ENCODE results near the gene USP10.

USP10 gene

GRCh38 chr16:84800158-84800978, 100.6 kb downstream of the USP10 start:
- DNase-seq (ENCODE audit: low spot score) = no peak
- no peak for TF ChIP-seq CTCF (IDR thresholded peaks at IDR 0.05; ENCODE audit: extremely low read depth, insufficient read depth, missing control alignments)
- in situ Hi-C loops (cut with MboI; ENCODE audit: low pct_unique_long_range_greater_than_20kb, low sequenced_read_pairs, unreplicated experiment) = no loop called here

GRCh38 chr16:84803146-84803545, 103.3 kb downstream of the USP10 start:
- no peak for DNase-seq (ENCODE audit: low spot score)
- no peak for TF ChIP-seq CTCF (IDR thresholded peaks at IDR 0.05; ENCODE audit: extremely low read depth, insufficient read depth, missing control alignments)
- in situ Hi-C loops (cut with MboI; ENCODE audit: low pct_unique_long_range_greater_than_20kb, low sequenced_read_pairs, unreplicated experiment) = no loop called here

GRCh38 chr16:84804326-84804725, 104.5 kb downstream of the USP10 start:
- DNase-seq (ENCODE audit: low spot score) = no peak
- no peak for TF ChIP-seq CTCF (IDR thresholded peaks at IDR 0.05; ENCODE audit: extremely low read depth, insufficient read depth, missing control alignments)
- in situ Hi-C loops (cut with MboI; ENCODE audit: low pct_unique_long_range_greater_than_20kb, low sequenced_read_pairs, unreplicated experiment) = no loop called here

GRCh38 chr16:84806256-84806889, 106.6 kb downstream of the USP10 start:
- no peak for DNase-seq (ENCODE audit: low spot score)
- no peak for TF ChIP-seq CTCF (IDR thresholded peaks at IDR 0.05; ENCODE audit: extremely low read depth, insufficient read depth, missing control alignments)
- in situ Hi-C loops (cut with MboI; ENCODE audit: low pct_unique_long_range_greater_than_20kb, low sequenced_read_pairs, unreplicated experiment) = no loop called here

- no peak for DNase-seq (ENCODE audit: low spot score)
- in situ Hi-C loops (cut with MboI; ENCODE audit: low pct_unique_long_range_greater_than_20kb, low sequenced_read_pairs, unreplicated experiment) = no loop called here
- no peak for TF ChIP-seq CTCF (IDR thresholded peaks at IDR 0.05; ENCODE audit: extremely low read depth, insufficient read depth, missing control alignments)
Measured at GRCh38 chr16:84806890-84807258, 107.1 kb downstream of the USP10 start.

GRCh38 chr16:84807776-84808175, 108.0 kb downstream of the USP10 start:
- in situ Hi-C loops (cut with MboI; ENCODE audit: low pct_unique_long_range_greater_than_20kb, low sequenced_read_pairs, unreplicated experiment) = no loop called here
- TF ChIP-seq CTCF (IDR thresholded peaks at IDR 0.05; ENCODE audit: extremely low read depth, insufficient read depth, missing control alignments) = no peak
- no peak for DNase-seq (ENCODE audit: low spot score)

All from GM13977 (cell line).